Dedifferentiated amniotic fluid mesenchymal stem cell (primary cell): ENCODE measurements around the gene AP1M1.
A peak's percentile ranks its signal among the peaks of the same experiment; 100 is the strongest.
"Not testable (repeated sequence)": the region's sequence is repeated elsewhere in the genome, so short reads cannot be mapped to it uniquely, and the experiment has no call there.

Experiments
- DNase-seq: peaks from one replicate; pipeline ENCODE4 v3.0.0-alpha.2; 2016; ENCODE audit errors: extremely low spot score

The AP1M1 gene

DNA sequence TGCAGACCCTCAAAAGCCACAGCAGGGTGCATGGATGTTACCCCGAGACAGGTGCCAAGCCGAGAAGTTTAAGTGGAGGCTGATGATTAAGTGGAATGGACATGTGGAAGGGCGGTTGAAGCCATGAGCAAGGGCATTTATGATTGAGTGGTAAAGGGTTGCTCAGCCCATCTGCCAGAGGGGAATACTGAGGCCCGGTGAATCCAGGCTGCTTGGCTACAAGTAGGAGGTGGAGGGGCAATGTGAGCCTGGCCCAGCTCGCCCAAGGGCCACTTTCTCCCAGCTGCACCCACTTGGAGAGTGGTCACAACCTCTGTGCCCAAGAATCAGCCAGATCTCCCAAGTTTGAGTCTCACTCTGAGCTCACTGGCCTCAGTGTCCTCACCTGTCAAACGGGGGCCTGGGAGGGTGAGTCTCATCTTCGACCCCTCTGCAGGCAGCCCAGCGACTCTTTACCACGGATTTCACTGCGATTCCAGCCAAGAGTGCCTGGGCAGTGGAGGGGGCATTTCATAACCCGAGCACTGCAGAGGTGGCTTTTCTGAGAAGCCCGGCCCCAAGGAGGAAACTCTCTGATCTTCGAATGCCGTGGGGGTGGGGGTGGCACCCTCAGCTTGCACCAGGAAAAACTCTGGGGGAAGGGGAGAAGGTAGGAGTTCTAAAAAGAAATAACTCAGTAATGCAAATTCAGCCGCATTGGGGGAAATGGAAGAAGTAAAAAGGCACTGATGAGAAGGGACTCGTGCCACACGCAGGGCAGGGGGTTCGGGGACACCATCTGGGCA, 64.1 kb downstream of the AP1M1 start:
- no peak for DNase-seq

GRCh38 chr19:16262618-16263017, 64.9 kb downstream of the AP1M1 start:
- DNase-seq, result no peak

GRCh38 chr19:16263141-16263761, 65.5 kb downstream of the AP1M1 start:
- DNase-seq, result no peak

GRCh38 chr19:16265205-16265604, 67.5 kb downstream of the AP1M1 start:
- no peak for DNase-seq

GRCh38 chr19:16265890-16266585, 68.3 kb downstream of the AP1M1 start:
- no peak for DNase-seq

- no peak for DNase-seq
Measured at GRCh38 chr19:16266586-16266942, 68.9 kb downstream of the AP1M1 start.

DNA sequence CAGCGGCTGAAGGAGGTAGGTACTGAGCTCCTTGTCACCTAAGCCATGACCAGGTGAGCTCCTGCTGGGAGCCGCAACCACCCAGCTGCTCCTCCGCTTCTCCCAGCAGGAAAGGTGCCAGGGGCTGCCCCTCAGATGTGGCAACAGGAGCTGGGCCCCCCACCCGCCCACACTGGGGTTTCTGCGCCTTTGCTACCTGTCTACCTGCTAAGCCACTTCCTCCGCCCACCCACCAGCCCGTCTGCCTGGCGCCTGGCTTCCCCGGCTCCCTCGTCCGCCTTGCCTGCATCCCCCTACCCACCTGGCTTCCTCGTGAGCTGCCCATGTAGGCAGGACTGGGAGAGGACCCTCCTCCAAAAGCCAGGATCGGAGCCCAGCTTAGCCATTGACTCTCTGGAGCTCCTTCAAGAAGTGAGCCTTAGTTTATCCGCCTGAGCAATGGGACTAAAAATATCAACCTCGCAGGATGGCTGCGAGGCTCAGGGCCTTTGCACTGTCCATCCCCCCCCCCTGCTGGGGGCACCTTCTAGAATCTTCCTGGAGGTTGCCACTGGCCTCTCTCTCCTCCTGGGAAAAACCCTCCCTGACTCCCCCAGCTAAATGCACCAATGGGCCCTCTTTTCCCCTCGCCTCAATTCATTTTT, 71.1 kb downstream of the AP1M1 start:
- no peak for DNase-seq

- DNase-seq, result no peak
Measured at GRCh38 chr19:16272945-16273344, 75.2 kb downstream of the AP1M1 start.

DNA sequence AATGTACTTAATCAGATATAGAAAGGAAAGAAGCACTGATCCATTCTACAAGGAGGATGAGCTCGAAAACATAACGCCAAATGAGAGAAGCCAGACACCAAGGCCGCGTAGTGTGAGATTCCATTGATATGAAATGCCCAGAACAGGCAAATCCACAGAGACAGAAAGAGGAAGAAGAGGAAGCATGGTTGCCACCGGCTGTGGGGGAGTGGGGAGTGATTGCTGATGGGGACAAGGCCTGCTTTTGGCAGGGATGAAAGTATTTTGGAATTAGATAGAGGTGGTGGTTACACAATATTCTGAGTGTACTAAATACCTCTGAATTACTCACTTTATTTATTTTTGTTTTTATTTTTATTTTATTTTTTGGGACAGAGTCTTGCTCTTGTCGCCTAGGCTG, 76.7 kb downstream of the AP1M1 start:
- no peak for DNase-seq

- no peak for DNase-seq
Measured at GRCh38 chr19:16280306-16280705, 82.6 kb downstream of the AP1M1 start.

- no peak for DNase-seq
Measured at GRCh38 chr19:16281743-16282142, 84.0 kb downstream of the AP1M1 start.

DNA sequence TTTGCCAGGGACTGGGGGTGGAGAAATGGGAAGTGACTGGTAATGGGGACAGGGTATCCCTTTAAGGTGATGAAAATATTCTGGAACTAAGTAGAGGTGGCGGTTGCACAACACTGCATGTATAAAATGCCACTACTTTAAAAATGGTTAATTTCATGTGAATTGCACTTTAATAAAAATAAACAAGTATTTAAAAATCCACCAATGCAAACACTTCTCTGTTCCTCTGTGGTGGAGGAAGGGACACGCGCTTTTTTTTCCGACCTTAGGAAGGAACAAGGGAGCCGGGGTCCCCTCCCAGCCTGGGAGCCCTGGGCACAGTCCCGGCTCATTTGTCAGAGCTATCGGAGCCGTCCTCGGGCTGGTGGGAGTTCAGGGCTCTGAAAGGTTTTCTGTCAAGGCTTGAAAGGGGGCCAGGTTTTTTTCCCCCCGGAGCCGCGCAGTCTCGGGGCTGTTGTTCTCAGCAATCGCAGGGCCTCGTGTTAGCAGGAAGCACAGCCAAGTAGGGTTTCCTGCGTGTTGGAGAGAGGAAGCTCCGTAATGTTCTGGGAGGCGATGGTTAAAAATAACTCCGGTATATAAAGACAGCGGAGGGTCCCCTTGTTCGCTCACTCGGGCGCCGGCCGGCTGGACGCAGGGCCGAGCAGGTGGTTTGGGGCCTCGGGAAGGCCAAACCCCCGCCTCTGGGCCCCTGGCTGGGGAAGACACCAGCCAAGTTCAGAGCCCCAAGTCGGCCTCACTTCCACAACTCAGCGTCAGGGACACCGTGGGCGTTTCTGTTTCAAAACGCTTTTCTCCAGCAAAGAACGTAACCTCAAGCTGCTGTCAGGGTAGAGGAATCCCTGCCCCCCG, 85.7 kb downstream of the AP1M1 start:
- no peak for DNase-seq

DNA sequence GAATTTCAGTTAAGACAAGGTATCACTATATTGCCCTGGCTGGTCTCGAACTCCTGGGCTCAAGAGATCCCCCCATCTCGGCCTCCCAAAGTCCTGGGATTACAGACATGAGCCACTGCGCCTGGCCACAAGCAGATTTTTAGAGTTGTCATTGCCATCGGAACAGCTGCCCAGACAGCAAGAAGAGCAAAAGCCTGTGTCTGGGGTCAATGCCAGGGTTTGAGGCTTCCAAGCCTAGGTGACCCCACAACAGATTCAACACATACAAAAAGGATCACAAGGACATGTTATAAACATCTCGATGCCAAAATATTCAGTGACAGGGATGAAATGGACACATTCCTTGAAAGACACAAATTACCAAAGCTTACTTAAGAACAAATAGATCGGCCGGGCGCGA, 86.8 kb downstream of the AP1M1 start:
- DNase-seq, result no peak

DNA sequence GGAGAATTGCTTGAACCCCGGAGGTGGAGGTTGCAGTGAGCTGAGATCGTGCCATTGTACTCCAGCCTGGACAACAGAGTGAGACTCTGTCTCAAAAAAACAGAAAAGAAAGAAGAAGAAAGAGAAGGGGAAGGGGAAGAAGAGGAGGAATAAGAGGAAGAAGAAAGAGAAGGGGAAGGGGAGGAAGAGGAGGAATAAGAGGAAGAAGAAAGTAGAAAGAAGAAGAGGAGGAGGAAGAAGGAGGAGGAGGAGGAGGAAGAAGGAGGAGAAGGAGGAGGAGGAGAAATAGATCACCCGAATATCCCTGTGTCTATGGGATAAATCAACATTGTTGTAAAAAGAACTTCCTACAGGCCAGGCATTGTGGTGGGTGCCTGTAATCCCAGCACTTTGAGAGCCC, 87.4 kb downstream of the AP1M1 start:
- not testable (repeated sequence) for DNase-seq

GRCh38 chr19:16285769-16286498, 88.2 kb downstream of the AP1M1 start:
- DNase-seq, result no peak

DNA sequence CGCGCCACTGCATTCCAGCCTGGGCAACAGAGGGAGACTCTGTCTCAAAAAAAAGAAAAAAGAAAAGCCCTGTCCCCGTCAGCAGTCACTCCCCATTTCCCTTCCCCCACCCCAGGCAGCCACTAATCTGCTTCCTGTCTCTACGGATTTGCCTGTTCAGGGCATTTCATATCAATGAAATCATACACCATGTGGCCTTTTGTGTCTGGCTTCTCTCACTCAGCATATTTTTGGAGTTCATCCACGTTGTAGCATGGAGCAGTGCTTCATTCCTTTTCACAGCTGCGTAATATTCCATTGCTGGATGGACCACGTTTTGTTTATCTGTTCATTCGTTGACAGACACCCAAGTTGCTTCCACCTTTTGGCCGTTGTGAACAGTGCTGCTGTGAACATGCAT, 90.8 kb downstream of the AP1M1 start:
- no peak for DNase-seq

DNA sequence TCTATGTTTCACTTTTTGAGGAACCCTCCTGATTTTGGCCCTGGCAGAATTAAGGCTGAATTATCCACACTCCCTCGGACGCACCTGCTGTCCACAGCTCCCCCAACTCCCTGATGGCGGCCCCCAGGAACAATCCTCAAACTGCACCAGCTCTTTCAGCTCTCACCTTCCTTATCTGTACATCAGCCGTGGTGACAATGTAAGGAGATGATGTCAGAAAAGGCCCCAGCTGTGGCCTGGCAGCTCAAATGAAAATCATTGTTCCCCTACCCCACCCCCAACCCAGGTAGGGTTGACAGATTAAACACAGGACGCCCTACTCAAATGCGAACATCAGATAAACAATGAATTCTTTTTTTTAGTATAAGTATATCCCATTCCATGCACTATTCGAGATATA, 91.9 kb downstream of the AP1M1 start:
- no peak for DNase-seq

DNA sequence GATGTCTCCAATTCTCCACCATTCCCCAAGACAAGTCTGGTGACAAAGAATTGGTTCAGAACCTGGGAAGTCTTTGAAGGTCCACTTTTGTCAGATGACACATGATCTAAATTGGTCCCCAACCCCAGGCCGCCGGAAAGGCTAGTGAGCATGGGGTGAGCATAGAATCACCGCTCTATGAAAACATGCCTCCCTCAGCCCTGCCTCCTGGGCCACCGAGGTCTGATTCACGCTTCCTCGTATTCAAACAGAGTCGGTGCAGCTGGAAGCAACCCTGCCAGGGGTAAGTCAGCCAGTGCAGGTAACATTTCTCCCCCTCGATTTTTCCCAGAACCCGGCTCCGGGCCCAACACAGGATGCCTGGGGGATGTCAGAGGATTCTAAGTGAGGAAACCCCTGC, 93.0 kb downstream of the AP1M1 start:
- DNase-seq, result no peak

DNA sequence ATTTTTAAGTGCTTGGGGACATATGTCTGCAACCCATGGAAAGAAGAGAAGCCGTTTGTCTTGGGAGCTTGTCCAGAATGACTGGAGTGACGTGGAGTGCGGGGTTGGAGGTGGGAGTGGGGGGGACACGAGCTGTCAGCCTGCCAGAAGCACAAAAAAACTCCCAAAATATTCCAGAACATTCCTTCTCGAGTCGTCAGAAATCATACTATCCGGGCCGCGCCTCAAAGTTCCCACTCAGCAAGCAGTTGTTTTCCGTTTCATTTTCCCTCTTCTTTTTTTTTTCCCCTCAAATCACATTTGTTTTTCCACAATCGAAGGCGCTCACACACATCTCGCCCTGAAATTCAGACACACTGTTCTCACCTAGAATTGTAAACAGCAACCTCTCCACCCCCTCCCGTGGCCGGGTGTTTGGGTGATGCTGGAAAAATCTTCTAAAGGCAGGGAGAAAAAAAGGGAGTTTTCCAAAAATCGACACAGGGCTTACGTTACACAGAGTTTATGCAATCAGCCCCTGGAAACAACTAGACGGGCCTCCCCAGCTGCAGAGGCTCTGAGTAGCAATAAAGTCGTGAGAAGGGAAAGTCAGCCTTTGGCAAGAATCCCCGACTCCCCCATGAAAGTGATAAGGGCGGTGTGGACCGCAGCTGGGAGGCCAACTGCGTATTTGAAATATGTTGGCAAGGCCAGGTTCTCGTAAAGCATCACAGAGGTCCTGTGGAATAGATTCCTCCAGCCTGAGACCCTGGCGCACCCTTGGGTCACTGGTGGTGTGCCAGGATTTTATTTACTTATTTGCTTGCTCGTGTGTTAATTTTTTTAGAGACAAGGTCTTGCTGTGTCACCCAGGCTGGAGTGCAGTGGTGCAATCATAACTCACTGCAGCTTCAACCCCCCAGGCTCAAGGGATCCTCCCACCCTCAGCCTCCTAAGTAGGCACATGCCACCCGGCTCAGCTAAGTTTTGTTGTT, 95.7 kb downstream of the AP1M1 start:
- peak; percentile 93 for DNase-seq

DNA sequence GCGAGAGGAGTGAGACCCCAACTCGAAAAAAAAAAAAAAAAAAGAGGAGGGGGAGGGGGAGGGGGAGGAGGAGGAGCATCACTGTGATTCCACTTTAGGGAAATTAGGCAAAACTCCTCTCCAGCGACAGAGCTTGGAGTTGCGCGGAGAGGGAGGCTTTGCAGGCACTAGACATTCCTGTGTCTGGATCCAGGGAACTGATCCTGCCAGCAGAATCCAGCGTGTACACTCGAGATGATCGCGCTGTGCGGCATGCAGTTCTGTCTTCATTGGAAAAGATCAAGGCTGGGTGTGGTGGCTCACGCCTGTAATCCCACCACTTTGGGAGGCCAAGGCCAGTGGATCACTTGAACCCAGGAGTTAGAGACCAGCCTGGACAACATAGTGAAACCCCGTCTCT, 97.3 kb downstream of the AP1M1 start:
- DNase-seq, result no peak
